ENCODE results near the gene IL36A.

Gene IL36A

GRCh38 chr2:113007250-113007649 lies 2.0 kb downstream of the IL36A start:
- no peak for DNase-seq (ENCODE audit: low spot score)

GRCh38 chr2:113009622-113010021 lies 4.4 kb downstream of the IL36A start:
- DNase-seq (ENCODE audit: low spot score), result no peak

- no peak for DNase-seq (ENCODE audit: low spot score)
Measured at GRCh38 chr2:113010088-113010487, 4.8 kb downstream of the IL36A start.

GRCh38 chr2:113011108-113011507 lies 5.8 kb downstream of the IL36A start:
- no peak for DNase-seq (ENCODE audit: low spot score)

GRCh38 chr2:113012436-113013335 lies 7.4 kb downstream of the IL36A start:
- DNase-seq (ENCODE audit: low spot score), result peak; percentile 39

- DNase-seq (ENCODE audit: low spot score), result no peak
Measured at GRCh38 chr2:113013336-113013661, 8.0 kb downstream of the IL36A start.

- no peak for DNase-seq (ENCODE audit: low spot score)
Measured at GRCh38 chr2:113014067-113014466, 8.8 kb downstream of the IL36A start.

- no peak for DNase-seq (ENCODE audit: low spot score)
Measured at GRCh38 chr2:113015042-113015441, 9.8 kb downstream of the IL36A start.

- peak; percentile 25 for DNase-seq (ENCODE audit: low spot score)
Measured at GRCh38 chr2:113015655-113016054, 10.4 kb downstream of the IL36A start.

- DNase-seq (ENCODE audit: low spot score), result no peak
Measured at GRCh38 chr2:113018509-113018908, 13.2 kb downstream of the IL36A start.

GRCh38 chr2:113021312-113021711 lies 16.1 kb downstream of the IL36A start:
- no peak for DNase-seq (ENCODE audit: low spot score)

GRCh38 chr2:113024764-113025163 lies 19.5 kb downstream of the IL36A start:
- no peak for DNase-seq (ENCODE audit: low spot score)

- DNase-seq (ENCODE audit: low spot score), result no peak
Measured at GRCh38 chr2:113025737-113026136, 20.5 kb downstream of the IL36A start.

- DNase-seq (ENCODE audit: low spot score), result no peak
Measured at GRCh38 chr2:113027691-113028090, 22.4 kb downstream of the IL36A start.

GRCh38 chr2:113028112-113028511 lies 22.9 kb downstream of the IL36A start:
- no peak for DNase-seq (ENCODE audit: low spot score)

- no peak for DNase-seq (ENCODE audit: low spot score)
Measured at GRCh38 chr2:113032737-113033136, 27.5 kb downstream of the IL36A start.

GRCh38 chr2:113034016-113034415 lies 28.8 kb downstream of the IL36A start:
- no peak for DNase-seq (ENCODE audit: low spot score)

- DNase-seq (ENCODE audit: low spot score), result peak; percentile 2
Measured at GRCh38 chr2:113036763-113037162, 31.5 kb downstream of the IL36A start.

- DNase-seq (ENCODE audit: low spot score), result no peak
Measured at GRCh38 chr2:113038291-113038690, 33.0 kb downstream of the IL36A start.

- DNase-seq (ENCODE audit: low spot score), result no peak
Measured at GRCh38 chr2:113039158-113039557, 33.9 kb downstream of the IL36A start.

GRCh38 chr2:113039719-113040118 lies 34.5 kb downstream of the IL36A start:
- no peak for DNase-seq (ENCODE audit: low spot score)

- peak; percentile 19 for DNase-seq (ENCODE audit: low spot score)
Measured at GRCh38 chr2:113041871-113042270, 36.6 kb downstream of the IL36A start.

- DNase-seq (ENCODE audit: low spot score), result no peak
Measured at GRCh38 chr2:113046465-113046864, 41.2 kb downstream of the IL36A start.

Measured in kidney tubule cell (primary cell).